Aorta (tissue), 5 donors: ENCODE data around the gene FMN2. TPM values are rescaled to one million over a fixed set of nuclear protein-coding genes. Genes with fewer than 3 reads are reported as not detected.

Experiments
- ATAC-seq: fragments of 200-7000 bp; cut with Tn5 transposase; one replicate; pipeline ENCODE4 v1.9.1; 2022; ENCODE audit warnings: moderate library complexity; ENCODE audit not compliant: low FRiP score
- DNase-seq, 2 donors: peaks; one replicate each; pipeline ENCODE4 v3.0.0-alpha.2; 2020
- H3K27ac ChIP-seq, 2 donors: one replicate each; pipeline ENCODE4 v1.5.1; 2013; ENCODE audit warnings: low read length in 2 of 2, mild to moderate bottlenecking in 2 of 2, moderate library complexity in 2 of 2, control low read depth in 1 of 2, inconsistent platforms in 1 of 2, low read depth in 1 of 2
- H3K27me3 ChIP-seq, 2 donors: one replicate each; pipeline ENCODE4 v1.6.1; 2013; ENCODE audit warnings: control low read depth in 1 of 2, low read length in 1 of 2, mild to moderate bottlenecking in 1 of 2, moderate library complexity in 1 of 2; ENCODE audit not compliant: insufficient read depth in 2 of 2, control insufficient read depth in 1 of 2
- H3K36me3 ChIP-seq, 2 donors: one replicate each; pipeline ENCODE4 v1.6.1; 2013; ENCODE audit warnings: control low read depth in 1 of 2, low read length in 1 of 2, mild to moderate bottlenecking in 1 of 2; ENCODE audit not compliant: insufficient read depth in 2 of 2, control insufficient read depth in 1 of 2
- H3K4me1 ChIP-seq, 2 donors: one replicate each; pipeline ENCODE4 v1.6.1; 2013; ENCODE audit warnings: low read length in 2 of 2, control low read depth in 1 of 2, mild to moderate bottlenecking in 1 of 2, moderate library complexity in 1 of 2; ENCODE audit not compliant: insufficient read depth in 2 of 2, control insufficient read depth in 1 of 2
- H3K4me3 ChIP-seq, 2 donors: one replicate each; pipeline ENCODE4 v1.5.1; 2013; ENCODE audit warnings: low read length in 2 of 2, control low read depth in 1 of 2, mild to moderate bottlenecking in 1 of 2
- H3K9me3 ChIP-seq: one replicate; pipeline ENCODE4 v1.6.1; 2013; ENCODE audit warnings: mild to moderate bottlenecking, low read length; ENCODE audit not compliant: control insufficient read depth
- WGBS, 2 donors: extraction: QIAGEN DNeasy Blood & Tissue Kit; methylation state at CpG; one replicate each; pipeline ENCODE4 v1.1.7; 2013; 5-methylcytosine and 5-hydroxymethylcytosine counted together
- intact Hi-C, 2 donors: fragments of 100-400 bp; cut with DNase I; formaldehyde crosslinking; loops; one replicate each; pipeline versions ENCODE4 v1.14.2 to v1.15.0; 2022
- polyA plus RNA-seq, 2 donors: library from polyadenylated mRNA; stranded (reverse); fragments of 200-250 nt; gene quantifications; one replicate each; pipeline ENCODE4 v1.2.3, GENCODE V29; 2013
- total RNA-seq, 2 donors: library from RNA; stranded (reverse); fragmentation: NEBNext Ultra II Directional; extraction: Animal tissue kit (Norgen Biotek cat#: 25700); gene quantifications; one replicate each; pipeline ENCODE4 v1.2.1, GENCODE V29; 2021
- donor health status: healthy with polysubstance abuse.
- donor health status: Bipolar disorder and iron deficiency.
- donor health status: DM: no; HTN: no; CAD: no.
- donor health status: DM: no; HTN: no; CAD: no.
- donor health status: DM: yes; HTN: yes; CAD: no.

Gene FMN2
- total and polyA plus RNA-seq, 4 donors: 0.10 to 1.1 (median 0.91) TPM

DNA sequence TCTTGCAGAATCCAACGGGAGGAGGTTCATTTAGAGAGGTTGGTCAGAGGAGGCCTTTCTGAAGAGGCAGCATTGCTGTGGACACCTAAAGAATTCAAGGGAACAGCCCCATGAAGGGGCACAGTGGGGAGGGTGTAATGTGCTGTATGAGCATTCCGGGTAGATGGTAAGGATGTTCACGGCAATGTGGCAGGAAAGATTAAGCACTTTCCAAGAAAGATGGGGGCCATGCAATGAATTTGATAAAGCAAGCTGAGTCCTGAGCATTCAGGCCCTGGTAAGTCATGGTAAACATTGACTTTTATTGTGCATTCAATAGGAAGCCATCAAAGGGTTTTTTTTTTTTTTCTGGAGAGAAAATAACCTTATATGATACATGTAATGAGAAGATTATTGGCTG, 353.7 kb downstream of the FMN2 start:
- no peak overlapping the region for H3K4me3 ChIP-seq
- H3K4me1 ChIP-seq: no peaks in the 10 kb centered on the region
- H3K36me3 ChIP-seq: no peaks in the 10 kb centered on the region
- no peaks in the 10 kb centered on the region for H3K27me3 ChIP-seq
- ATAC-seq: no peak
- DNase-seq: no peak
- WGBS, 2 donors: 80 to 85% methylated on average over 3 of the region's 3 CpGs
- no peak overlapping the region for H3K27ac ChIP-seq
- H3K9me3 ChIP-seq: no peaks in the 10 kb centered on the region
- intact Hi-C loops: no loop called here

DNA sequence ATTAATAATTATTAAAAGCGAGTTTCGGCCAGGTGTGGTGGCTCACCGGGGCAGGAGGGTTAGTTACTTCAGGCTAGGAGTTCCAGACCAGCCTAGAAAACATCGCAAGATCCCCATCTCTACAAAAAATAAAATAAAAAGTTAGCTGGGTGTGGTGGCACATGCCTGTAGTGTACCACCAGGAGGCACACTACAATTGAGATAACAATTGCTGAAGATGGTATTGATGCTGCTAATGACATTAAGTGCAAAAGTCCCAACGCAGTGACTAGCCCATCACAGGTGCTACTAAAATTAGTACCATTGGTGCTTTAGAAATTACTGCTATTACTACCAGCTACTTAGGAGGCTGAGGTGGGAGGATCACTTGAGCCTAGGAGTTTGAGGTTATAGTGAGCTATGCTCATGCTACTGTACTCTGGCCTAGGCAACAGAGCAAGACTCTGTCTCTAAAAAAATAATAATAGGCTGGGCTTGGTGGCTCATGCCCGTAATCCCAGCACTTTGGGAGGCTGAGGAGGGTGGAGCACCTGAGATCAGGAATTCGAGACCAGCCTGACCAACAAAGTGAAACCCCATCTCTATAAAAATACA, 363.6 kb downstream of the FMN2 start:
- Histone ChIP-seq H3K4me3 (no peak overlapping the region), H3K4me1 (no peaks in the 10 kb centered on the region), H3K27ac (no peak overlapping the region), H3K36me3 (no peaks in the 10 kb centered on the region), H3K27me3 (no peaks in the 10 kb centered on the region), H3K9me3 (no peaks in the 10 kb centered on the region)
- DNase-seq (no peak), ATAC-seq (no peak)
- intact Hi-C loops: no loop called here
- 65 to 66% methylated on average over 7 of the region's 7 CpGs for WGBS, 2 donors

GRCh38 chr1:240457203-240457602, 365.5 kb downstream of the FMN2 start:
- ATAC-seq (no peak), DNase-seq (no peak)
- Histone ChIP-seq H3K4me1 (no peaks in the 10 kb centered on the region), H3K27ac (no peak overlapping the region), H3K27me3 (no peaks in the 10 kb centered on the region), H3K36me3 (no peaks in the 10 kb centered on the region), H3K4me3 (no peak overlapping the region), H3K9me3 (no peaks in the 10 kb centered on the region)
- WGBS, 2 donors: 89 to 91% methylated on average over 5 of the region's 5 CpGs
- intact Hi-C loops: no loop called here

DNA sequence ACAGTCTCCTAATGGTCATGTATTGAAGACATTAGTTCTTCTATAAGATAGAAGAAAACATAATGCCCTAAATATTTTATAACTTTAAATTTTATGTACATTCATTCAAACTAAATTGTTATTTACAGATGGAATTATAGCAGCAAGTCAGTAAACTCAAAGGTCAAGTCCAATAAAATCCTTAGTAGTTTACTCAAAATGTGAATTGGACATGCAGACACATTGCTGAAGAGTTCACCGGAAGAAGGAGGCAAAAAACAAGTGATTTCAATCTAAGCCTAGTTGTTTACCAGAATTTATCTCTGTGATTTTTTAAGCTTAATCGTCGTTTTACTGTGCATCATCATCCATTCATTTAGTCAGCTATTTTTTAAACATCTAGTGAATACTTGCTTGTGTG, 370.6 kb downstream of the FMN2 start:
- no peak overlapping the region for H3K4me3 ChIP-seq
- H3K4me1 ChIP-seq: no peaks in the 10 kb centered on the region
- intact Hi-C loops: no loop called here
- H3K27me3 ChIP-seq: no peaks in the 10 kb centered on the region
- no peaks in the 10 kb centered on the region for H3K36me3 ChIP-seq
- no peak for ATAC-seq
- 82 to 87% methylated on average over 3 of the region's 3 CpGs for WGBS, 2 donors
- no peak overlapping the region for H3K27ac ChIP-seq
- DNase-seq: no peak
- no peaks in the 10 kb centered on the region for H3K9me3 ChIP-seq

- intact Hi-C loops: no loop called here
- WGBS, 2 donors: 67 to 75% methylated on average over 7 of the region's 7 CpGs
Observed at GRCh38 chr1:240462766-240463395, 371.2 kb downstream of the FMN2 start.

GRCh38 chr1:240464099-240464498, 372.4 kb downstream of the FMN2 start:
- intact Hi-C loops: no loop called here
- ATAC-seq: no peak

More at GRCh38 chr1:240462766-240463395, 371.2 kb downstream of the FMN2 start:
- H3K27me3 ChIP-seq: no peaks in the 10 kb centered on the region
- H3K36me3 ChIP-seq: no peaks in the 10 kb centered on the region
- no peak overlapping the region for H3K4me3 ChIP-seq
- H3K9me3 ChIP-seq: no peaks in the 10 kb centered on the region
- DNase-seq (no peak), ATAC-seq (no peak)
- H3K27ac ChIP-seq: no peak overlapping the region
- no peaks in the 10 kb centered on the region for H3K4me1 ChIP-seq

DNA sequence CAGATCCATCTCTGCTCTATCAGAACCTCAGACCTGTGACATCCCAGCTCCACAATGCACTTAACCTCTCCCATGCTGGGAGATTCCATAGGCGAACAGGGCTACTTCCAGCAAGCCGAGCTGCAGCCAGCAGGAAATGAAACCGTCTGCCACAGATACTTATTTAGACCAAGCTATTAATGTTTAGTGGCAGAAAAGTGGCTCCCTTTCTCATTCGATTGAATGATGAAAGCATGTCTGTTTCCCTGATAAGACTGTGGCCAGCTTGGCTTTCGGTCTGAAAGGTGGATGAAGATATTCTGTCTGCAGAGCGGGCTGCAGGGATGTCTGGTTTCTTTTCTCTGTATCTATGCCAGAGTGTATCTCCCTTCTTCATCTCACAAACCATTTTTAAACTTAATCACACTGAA, 373.9 kb downstream of the FMN2 start:
- 50 to 55% methylated on average over 6 of the region's 6 CpGs for WGBS, 2 donors

More at GRCh38 chr1:240464099-240464498, 372.4 kb downstream of the FMN2 start:
- Histone ChIP-seq H3K27ac (no peak overlapping the region), H3K36me3 (no peaks in the 10 kb centered on the region), H3K27me3 (no peaks in the 10 kb centered on the region), H3K4me1 (no peaks in the 10 kb centered on the region), H3K4me3 (no peak overlapping the region), H3K9me3 (no peaks in the 10 kb centered on the region)
- 86 to 90% methylated on average over 2 of the region's 2 CpGs for WGBS, 2 donors
- no peak for DNase-seq

GRCh38 chr1:240466509-240466908, 374.8 kb downstream of the FMN2 start:
- Histone ChIP-seq H3K36me3 (no peaks in the 10 kb centered on the region), H3K4me1 (no peaks in the 10 kb centered on the region), H3K9me3 (no peaks in the 10 kb centered on the region), H3K4me3 (no peak overlapping the region), H3K27me3 (no peaks in the 10 kb centered on the region), H3K27ac (no peak overlapping the region)
- 88 to 91% methylated on average over 4 of the region's 4 CpGs for WGBS, 2 donors
- no peak for DNase-seq
- no peak for ATAC-seq
- intact Hi-C loops: no loop called here

More for the DNA sequence above, 373.9 kb downstream of the FMN2 start:
- Histone ChIP-seq H3K27ac (no peak overlapping the region), H3K4me3 (no peak overlapping the region), H3K4me1 (no peaks in the 10 kb centered on the region), H3K36me3 (no peaks in the 10 kb centered on the region), H3K9me3 (no peaks in the 10 kb centered on the region), H3K27me3 (no peaks in the 10 kb centered on the region)
- intact Hi-C loops: no loop called here
- no peak for DNase-seq
- no peak for ATAC-seq

DNA sequence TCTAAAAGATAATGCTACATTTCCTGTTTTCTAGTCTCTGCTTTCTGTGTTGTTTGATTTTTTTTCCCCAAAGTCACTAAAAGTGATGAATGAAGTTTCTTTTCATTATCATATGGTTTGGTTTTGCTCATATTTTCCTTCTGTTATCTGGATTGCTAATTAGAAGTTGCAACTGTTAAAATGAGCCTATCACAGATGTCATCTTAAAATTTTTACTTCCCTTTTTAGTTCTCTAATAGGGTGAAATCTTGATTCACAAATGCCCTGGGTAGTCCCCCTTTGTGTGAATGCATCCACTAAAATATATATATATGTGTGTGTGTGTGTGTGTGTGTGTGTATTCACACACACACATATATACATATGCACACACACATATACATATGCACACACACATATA, 376.2 kb downstream of the FMN2 start:
- H3K4me1 ChIP-seq: no peaks in the 10 kb centered on the region
- no peaks in the 10 kb centered on the region for H3K27me3 ChIP-seq
- H3K9me3 ChIP-seq: no peaks in the 10 kb centered on the region
- no peak for DNase-seq
- intact Hi-C loops: no loop called here
- H3K36me3 ChIP-seq: no peaks in the 10 kb centered on the region
- no peak overlapping the region for H3K27ac ChIP-seq
- ATAC-seq: no peak
- no peak overlapping the region for H3K4me3 ChIP-seq
